ENCODE data around the gene PDE11A.
"Not testable (repeated sequence)": the region's sequence is repeated elsewhere in the genome, so short reads cannot be mapped to it uniquely, and the experiment has no call there.

PDE11A gene

DNA sequence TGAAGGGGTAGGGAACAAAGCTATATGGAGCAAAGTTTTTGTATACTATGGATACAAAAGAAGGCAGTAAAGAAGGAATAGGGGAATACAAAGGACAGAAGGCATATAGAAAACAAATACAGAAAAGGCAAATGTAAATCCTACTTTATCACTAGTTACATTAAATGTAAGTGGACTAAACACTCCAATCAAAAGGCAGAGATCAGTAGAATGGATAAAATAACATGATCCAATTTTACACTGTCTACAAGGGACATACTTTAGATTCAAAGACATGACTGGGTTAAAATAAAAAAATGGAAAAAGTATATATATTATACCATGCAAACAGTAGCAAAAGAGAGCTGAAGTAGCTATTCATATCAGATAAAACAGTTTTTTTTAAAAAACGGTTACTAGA is 215.0 kb downstream of the PDE11A start:
- no peaks in the 10 kb centered on the region for H3K79me2 ChIP-seq (ENCODE audit: low read length)
- H2AFZ ChIP-seq (ENCODE audit: low read depth, low read length) = no peak overlapping the region
- H4K20me1 ChIP-seq (ENCODE audit: insufficient read depth, low read length) = no peaks in the 10 kb centered on the region
- no peaks in the 10 kb centered on the region for H3K4me1 ChIP-seq (ENCODE audit: low read length)
- TF ChIP-seq EZH2phosphoT487 (IDR thresholded peaks at IDR 0.05; ENCODE audit: low read depth) = no peak
- TF ChIP-seq, protein P1, sequence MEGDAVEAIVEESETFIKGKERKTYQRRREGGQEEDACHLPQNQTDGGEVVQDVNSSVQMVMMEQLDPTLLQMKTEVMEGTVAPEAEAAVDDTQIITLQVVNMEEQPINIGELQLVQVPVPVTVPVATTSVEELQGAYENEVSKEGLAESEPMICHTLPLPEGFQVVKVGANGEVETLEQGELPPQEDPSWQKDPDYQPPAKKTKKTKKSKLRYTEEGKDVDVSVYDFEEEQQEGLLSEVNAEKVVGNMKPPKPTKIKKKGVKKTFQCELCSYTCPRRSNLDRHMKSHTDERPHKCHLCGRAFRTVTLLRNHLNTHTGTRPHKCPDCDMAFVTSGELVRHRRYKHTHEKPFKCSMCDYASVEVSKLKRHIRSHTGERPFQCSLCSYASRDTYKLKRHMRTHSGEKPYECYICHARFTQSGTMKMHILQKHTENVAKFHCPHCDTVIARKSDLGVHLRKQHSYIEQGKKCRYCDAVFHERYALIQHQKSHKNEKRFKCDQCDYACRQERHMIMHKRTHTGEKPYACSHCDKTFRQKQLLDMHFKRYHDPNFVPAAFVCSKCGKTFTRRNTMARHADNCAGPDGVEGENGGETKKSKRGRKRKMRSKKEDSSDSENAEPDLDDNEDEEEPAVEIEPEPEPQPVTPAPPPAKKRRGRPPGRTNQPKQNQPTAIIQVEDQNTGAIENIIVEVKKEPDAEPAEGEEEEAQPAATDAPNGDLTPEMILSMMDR (IDR thresholded peaks at IDR 0.05; ENCODE audit: low read depth, low read length) = no peak
- H3K27me3 ChIP-seq (ENCODE audit: low read depth, low read length) = no peaks in the 10 kb centered on the region
- no peak overlapping the region for H3K4me3 ChIP-seq (ENCODE audit: low read length)
- H3K9ac ChIP-seq (ENCODE audit: low read length) = no peak overlapping the region
- H3K4me2 ChIP-seq (ENCODE audit: low read length) = no peak overlapping the region
- no peak overlapping the region for H3K27ac ChIP-seq (ENCODE audit: low read length)
- no peaks in the 10 kb centered on the region for H3K36me3 ChIP-seq (replicated peaks; ENCODE audit: low read depth, low read length)
- H3K9me3 ChIP-seq (ENCODE audit: insufficient read depth, low read length) = 0 out of 2 replicates have a peak, but pooled peaks cover 3% of the 10 kb centered on the region

- Histone ChIP-seq H4K20me1 (ENCODE audit: insufficient read depth, low read length) (no peaks in the 10 kb centered on the region), H3K36me3 (replicated peaks; ENCODE audit: low read depth, low read length) (no peaks in the 10 kb centered on the region), H3K4me2 (ENCODE audit: low read length) (no peak overlapping the region), H3K27ac (ENCODE audit: low read length) (no peak overlapping the region), H3K27me3 (ENCODE audit: low read depth, low read length) (no peaks in the 10 kb centered on the region), H3K4me3 (ENCODE audit: low read length) (no peak overlapping the region), H3K9me3 (ENCODE audit: insufficient read depth, low read length) (0 out of 2 replicates have a peak, but pooled peaks cover under 1% of the 10 kb centered on the region), H2AFZ (ENCODE audit: low read depth, low read length) (no peak overlapping the region), H3K9ac (ENCODE audit: low read length) (no peak overlapping the region), H3K4me1 (ENCODE audit: low read length) (no peaks in the 10 kb centered on the region), H3K79me2 (ENCODE audit: low read length) (no peaks in the 10 kb centered on the region)
- TF ChIP-seq EZH2phosphoT487 (IDR thresholded peaks at IDR 0.05; ENCODE audit: low read depth) = no peak
- TF ChIP-seq, protein P1 (IDR thresholded peaks at IDR 0.05; ENCODE audit: low read depth, low read length) = no peak
Measured at GRCh38 chr2:177852389-177852788, 220.2 kb downstream of the PDE11A start.

DNA sequence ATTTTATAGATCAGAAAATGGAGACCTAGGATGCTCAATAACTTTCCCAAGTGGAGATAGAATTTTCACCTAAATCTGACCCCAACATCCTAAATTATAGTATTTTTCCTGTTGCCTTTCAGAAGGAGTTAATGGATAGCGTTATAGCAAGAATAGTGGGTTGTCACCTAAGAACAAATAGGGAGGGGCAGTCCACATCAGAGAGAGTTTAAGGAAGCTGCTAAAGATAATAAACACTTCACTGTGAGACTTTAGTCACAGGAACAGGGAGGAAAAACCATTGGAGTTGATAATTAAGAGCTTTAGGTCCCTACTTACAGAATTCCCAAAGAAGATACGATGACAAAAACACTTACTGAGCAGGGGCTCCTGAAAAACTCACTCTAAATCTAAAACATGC is 229.4 kb downstream of the PDE11A start:
- Histone ChIP-seq H3K27ac (ENCODE audit: low read length) (no peak overlapping the region), H3K4me3 (ENCODE audit: low read length) (no peak overlapping the region), H3K36me3 (replicated peaks; ENCODE audit: low read depth, low read length) (no peaks in the 10 kb centered on the region), H3K79me2 (ENCODE audit: low read length) (no peaks in the 10 kb centered on the region), H3K27me3 (ENCODE audit: low read depth, low read length) (no peaks in the 10 kb centered on the region), H3K4me2 (ENCODE audit: low read length) (no peak overlapping the region), H3K9ac (ENCODE audit: low read length) (no peak overlapping the region), H2AFZ (ENCODE audit: low read depth, low read length) (no peak overlapping the region), H4K20me1 (ENCODE audit: insufficient read depth, low read length) (no peaks in the 10 kb centered on the region), H3K4me1 (ENCODE audit: low read length) (no peaks in the 10 kb centered on the region), H3K9me3 (ENCODE audit: insufficient read depth, low read length) (no peaks in the 10 kb centered on the region)
- no peak for TF ChIP-seq EZH2phosphoT487 (IDR thresholded peaks at IDR 0.05; ENCODE audit: low read depth)
- TF ChIP-seq, protein P1 (IDR thresholded peaks at IDR 0.05; ENCODE audit: low read depth, low read length) = no peak

- TF ChIP-seq, protein P1 (IDR thresholded peaks at IDR 0.05; ENCODE audit: low read depth, low read length) = no peak
- no peak for TF ChIP-seq EZH2phosphoT487 (IDR thresholded peaks at IDR 0.05; ENCODE audit: low read depth)
- Histone ChIP-seq H3K27me3 (ENCODE audit: low read depth, low read length) (no peaks in the 10 kb centered on the region), H2AFZ (ENCODE audit: low read depth, low read length) (no peak overlapping the region; the same call in 1 of the 2 replicates), H3K4me3 (ENCODE audit: low read length) (no peak overlapping the region), H3K4me2 (ENCODE audit: low read length) (no peak overlapping the region), H3K79me2 (ENCODE audit: low read length) (no peaks in the 10 kb centered on the region), H3K9ac (ENCODE audit: low read length) (no peak overlapping the region), H3K27ac (ENCODE audit: low read length) (no peak overlapping the region), H4K20me1 (ENCODE audit: insufficient read depth, low read length) (no peaks in the 10 kb centered on the region), H3K9me3 (ENCODE audit: insufficient read depth, low read length) (no peaks in the 10 kb centered on the region), H3K4me1 (ENCODE audit: low read length) (no peaks in the 10 kb centered on the region), H3K36me3 (replicated peaks; ENCODE audit: low read depth, low read length) (no peaks in the 10 kb centered on the region)
Measured at GRCh38 chr2:177842243-177842642, 230.3 kb downstream of the PDE11A start.

GRCh38 chr2:177835418-177836204 is 237.0 kb downstream of the PDE11A start:
- H3K4me1 ChIP-seq (ENCODE audit: low read length); H3K4me3 ChIP-seq (ENCODE audit: low read length); H3K4me2 ChIP-seq (ENCODE audit: low read length); H3K27ac ChIP-seq (ENCODE audit: low read length); H4K20me1 ChIP-seq (ENCODE audit: insufficient read depth, low read length); H3K36me3 ChIP-seq (replicated peaks; ENCODE audit: low read depth, low read length); H3K79me2 ChIP-seq (ENCODE audit: low read length); H3K9ac ChIP-seq (ENCODE audit: low read length); H3K27me3 ChIP-seq (ENCODE audit: low read depth, low read length); H2AFZ ChIP-seq (ENCODE audit: low read depth, low read length); H3K9me3 ChIP-seq (ENCODE audit: insufficient read depth, low read length): not testable (repeated sequence)
